Testis (tissue), 3 donors: ENCODE data around the gene VDR. TPM values are rescaled to one million over a fixed set of nuclear protein-coding genes. Genes with fewer than 3 reads are reported as not detected.

Experiments used
- DNase-seq: peaks from one replicate; pipeline ENCODE4 v3.0.0-alpha.2; 2019
- H3K27ac ChIP-seq, 2 donors: fragments of 200-600 bp; sonication (generic); one replicate each; pipeline ENCODE4 v1.5.1; 2019
- H3K27me3 ChIP-seq: fragments of 200-600 bp; sonication (generic); one replicate; pipeline ENCODE4 v1.5.1; 2019
- H3K36me3 ChIP-seq: fragments of 200-600 bp; sonication (generic); one replicate; pipeline ENCODE4 v1.5.1; 2017; ENCODE audit warnings: low read depth; ENCODE audit errors: missing control alignments
- H3K4me1 ChIP-seq: fragments of 200-600 bp; sonication (generic); one replicate; pipeline ENCODE4 v1.5.1; 2019
- H3K4me3 ChIP-seq, 2 donors: fragments of 200-600 bp; sonication (generic); one replicate each; pipeline ENCODE4 v1.5.1; 2017 to 2019
- H3K9me3 ChIP-seq: fragments of 200-600 bp; sonication (generic); one replicate; pipeline ENCODE4 v1.5.1; 2017
- CTCF ChIP-seq, 3 experiments: fragments of 450-650 bp in 2 of 3; fragments of 200-600 bp in 1 of 3; sonication (generic) in 1 of 3; IDR thresholded peaks; one replicate each; pipeline ENCODE4 v1.5.1; 2016 to 2019; ENCODE audit warnings: antibody characterized with exemption in 3 of 3, mild to moderate bottlenecking in 2 of 3, moderate library complexity in 1 of 3
- POLR2A ChIP-seq: fragments of 450-650 bp; IDR thresholded peaks from one replicate; pipeline ENCODE4 v1.6.1; 2017; ENCODE audit warnings: antibody characterized with exemption, mild to moderate bottlenecking, moderate library complexity
- WGBS, 2 donors: methylation state at CpG; one replicate each; pipeline ENCODE4 v1.1.5; 2018; 5-methylcytosine and 5-hydroxymethylcytosine counted together
- intact Hi-C: fragments of 100-400 bp; cut with DNase I; formaldehyde crosslinking; loops from one replicate; pipeline ENCODE4 v1.15.1; 2023; ENCODE audit warnings: low total_unique reads
- polyA plus RNA-seq: library from polyadenylated mRNA; stranded (reverse); fragments of 350-450 nt; fragmentation: Illumina TruSeq; extraction: RNeasy Lipid Tissue Mini Kit (QIAGEN cat#74804); gene quantifications from one replicate; pipeline ENCODE4 v1.2.3, GENCODE V29; 2014; ENCODE audit warnings: low read depth, low replicate concordance; ENCODE audit not compliant: insufficient read depth
- total RNA-seq, 2 donors: library from RNA; depleted of rRNA; stranded (reverse); fragments of >200 nt; gene quantifications; one replicate each; pipeline ENCODE4 v1.2.3, GENCODE V29; 2016

Gene VDR
- total and polyA plus RNA-seq, 3 donors from 2014 or later, result 1.4 to 3.7 (median 2.9) TPM

GRCh38 chr12:47821346-47821706, 83.5 kb downstream of the VDR start:
- no peak for DNase-seq
- Histone ChIP-seq H3K9me3 (no peaks in the 10 kb centered on the region), H3K4me1 (peaks cover 58% of the 10 kb centered on the region), H3K4me3 (no peak overlapping the region), H3K27me3 (no peaks in the 10 kb centered on the region), H3K36me3 (no peaks in the 10 kb centered on the region), H3K27ac (peak overlapping the region; percentile 60 to 96)
- no peak for TF ChIP-seq POLR2A
- WGBS, 2 donors, result 58 to 71% methylated on average over 4 of the region's 4 CpGs
- intact Hi-C loops, result no loop called here

GRCh38 chr12:47820631-47821345, 84.0 kb downstream of the VDR start:
- peak; percentile 88 for DNase-seq
- 7 to 22% methylated on average over 11 to 17 of the region's 17 CpGs for whole genome bisulfite sequencing, 2 donors
- Histone ChIP-seq H3K36me3 (no peaks in the 10 kb centered on the region), H3K4me3 (peak overlapping the region; percentile 72 to 78), H3K9me3 (no peaks in the 10 kb centered on the region), H3K27me3 (no peaks in the 10 kb centered on the region), H3K27ac (peak overlapping the region; percentile 60 to 96), H3K4me1 (peaks cover 55% of the 10 kb centered on the region)
- TF ChIP-seq POLR2A (no peak), CTCF (IDR thresholded peaks at IDR 0.05) (no peak)
- intact Hi-C loops, result no loop called here

DNA sequence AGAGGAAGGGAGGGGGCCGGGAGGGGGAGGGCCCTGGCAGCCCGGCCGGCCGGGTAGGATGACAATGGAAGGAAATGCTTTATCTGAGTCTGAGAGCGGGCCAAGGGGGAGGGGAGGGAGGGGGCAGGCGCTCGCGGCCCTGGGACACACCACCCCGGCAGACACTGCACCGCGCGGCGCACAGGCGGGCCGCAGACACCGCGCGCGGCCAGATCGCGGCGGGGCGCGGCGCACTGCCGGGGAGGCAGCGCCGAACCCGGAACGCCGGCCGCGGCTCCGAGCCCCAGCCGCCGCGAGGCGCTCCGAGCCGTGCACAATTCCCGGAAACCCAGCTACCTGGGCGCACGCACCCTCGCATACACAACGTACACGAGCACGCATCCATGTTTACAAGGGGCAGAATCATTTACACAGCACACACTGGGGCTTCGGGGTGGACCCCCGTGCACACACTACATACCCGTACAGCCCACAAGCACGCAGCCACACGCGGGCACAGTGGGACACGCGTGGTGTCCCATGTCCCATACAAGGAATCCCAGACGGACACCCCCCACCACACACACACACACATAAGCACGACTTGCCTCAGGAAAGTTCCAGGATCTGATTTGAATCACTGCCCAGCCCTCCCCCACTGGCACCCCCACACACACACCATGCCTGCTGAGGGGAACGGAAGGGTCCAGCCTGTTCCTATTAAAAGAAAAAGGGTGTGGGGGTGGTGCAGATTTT, 84.7 kb downstream of the VDR start, which contains the start of gene HDAC7:
TSS of gene HDAC7 (minus strand) at position 8 of the 735 bp plus-strand sequence. CDS start 118 bp downstream, outside the sequence.
- intact Hi-C loops, result no loop called here
- Histone ChIP-seq H3K27me3 (no peaks in the 10 kb centered on the region), H3K4me1 (peaks cover 51% of the 10 kb centered on the region), H3K27ac (peak within 1 kb of the TSS; percentile 89 to 96), H3K9me3 (no peaks in the 10 kb centered on the region), H3K36me3 (no peaks in the 10 kb centered on the region), H3K4me3 (peak within 1 kb of the TSS; percentile 72 to 78)
- 1 to 2% methylated on average over 20 to 58 of the region's 58 CpGs for WGBS, 2 donors
- DNase-seq, result peak; percentile 89
- no peak for TF ChIP-seq POLR2A
- TF ChIP-seq CTCF (IDR thresholded peaks at IDR 0.05), result no peak

GRCh38 chr12:47819138-47819895, 85.5 kb downstream of the VDR start:
- intact Hi-C loops, result no loop called here
- Histone ChIP-seq H3K36me3 (no peaks in the 10 kb centered on the region), H3K27ac (peak overlapping the region; percentile 89 to 96), H3K9me3 (no peaks in the 10 kb centered on the region), H3K4me1 (peaks cover 51% of the 10 kb centered on the region), H3K27me3 (no peaks in the 10 kb centered on the region), H3K4me3 (peak overlapping the region; percentile 72 to 78)
- TF ChIP-seq POLR2A (no peak), CTCF (IDR thresholded peaks at IDR 0.05) (peak in 2 of 3 experiments; percentile 9 to 10)
- peak; percentile 58 for DNase-seq
- WGBS, 2 donors, result 1 to 20% methylated on average over 1 to 45 of the region's 77 CpGs
